SK-N-SH (cell line): ENCODE results near the gene PAPLN. TPM values are rescaled to one million over a fixed set of nuclear protein-coding genes. Genes with fewer than 3 reads are reported as not detected.

Source experiments
- CTCF ChIA-PET: fragments of 300-600, 350-600 bp; formaldehyde crosslinking; extraction: SDS; loops from one replicate; lab custom pipeline; 2021; lab: Yijun Ruan, JAX
- POLR2A ChIA-PET: fragments of 350-600 bp; sonication (Branson Sonifier 250); formaldehyde crosslinking; extraction: SDS; loops from one replicate; lab custom pipeline; 2020; ENCODE audit warnings: antibody characterized with exemption, inconsistent platforms; lab: Yijun Ruan, JAX
- DNase-seq: peaks from one replicate; pipeline ENCODE4 v3.0.0; 2012
- H2AFZ ChIP-seq: fragments of 200-600 bp; sonication (generic); 2 replicates; pipeline ENCODE4 v1.8.1; 2016; ENCODE audit warnings: antibody characterized with exemption, mild to moderate bottlenecking, low read depth
- H3F3A ChIP-seq: fragments of 200-600 bp; sonication (generic); replicated peaks from 2 replicates; pipeline ENCODE3; 2016; ENCODE audit warnings: antibody characterized with exemption, mild to moderate bottlenecking; ENCODE audit not compliant: insufficient read depth
- H3K27ac ChIP-seq, 2 experiments: fragments of 200-500 bp in 1 of 2; fragments of 200-600 bp in 1 of 2; sonication (Bioruptor generic) in 1 of 2; sonication (generic), shearing (Covaris generic) in 1 of 2; 2 replicates each; pipeline versions ENCODE4 v1.5.1 to v1.6.1; 2014 to 2016; ENCODE audit warnings: low read depth in 2 of 2, inconsistent platforms in 1 of 2, low read length in 1 of 2, mild to moderate bottlenecking in 1 of 2, mixed read lengths in 1 of 2
- H3K27me3 ChIP-seq: fragments of 200-600 bp; sonication (generic), shearing (Covaris generic); 2 replicates; pipeline ENCODE4 v1.6.1; 2016; ENCODE audit warnings: mixed run types; ENCODE audit not compliant: insufficient read depth
- H3K36me3 ChIP-seq, 2 experiments: fragments of 200-500 bp in 1 of 2; fragments of 200-600 bp in 1 of 2; sonication (Bioruptor generic) in 1 of 2; sonication (generic) in 1 of 2; replicated peaks in 1 of 2; 2 replicates each; pipeline versions ENCODE3 to v1.5.1; 2014 to 2016; ENCODE audit warnings: low read length in 1 of 2, mild to moderate bottlenecking in 1 of 2; ENCODE audit not compliant: insufficient read depth in 2 of 2, control insufficient read depth in 1 of 2
- H3K4me1 ChIP-seq, 2 experiments: fragments of 200-500 bp in 1 of 2; fragments of 200-600 bp in 1 of 2; sonication (Bioruptor generic) in 1 of 2; sonication (generic), shearing (Covaris generic) in 1 of 2; 2 replicates each; pipeline versions ENCODE4 v1.5.1 to v1.6.1; 2014 to 2016; ENCODE audit warnings: low read depth in 1 of 2, low read length in 1 of 2, mixed run types in 1 of 2; ENCODE audit not compliant: insufficient read depth in 2 of 2, control insufficient read depth in 1 of 2
- H3K4me2 ChIP-seq: fragments of 200-600 bp; sonication (generic), shearing (Covaris generic); 2 replicates; pipeline ENCODE4 v1.6.1; 2017; ENCODE audit warnings: mixed run types
- H3K4me3 ChIP-seq, 2 experiments: fragments of 200-500 bp in 1 of 2; fragments of 200-600 bp in 1 of 2; sonication (Bioruptor generic) in 1 of 2; sonication (generic), shearing (Covaris generic) in 1 of 2; 2 replicates each; pipeline versions ENCODE4 v1.5.1 to v1.8.1; 2014 to 2016; ENCODE audit warnings: low read depth in 2 of 2, inconsistent platforms in 1 of 2, low read length in 1 of 2, mild to moderate bottlenecking in 1 of 2, mixed read lengths in 1 of 2, moderate library complexity in 1 of 2
- H3K79me2 ChIP-seq: fragments of 200-600 bp; sonication (generic); 2 replicates; pipeline ENCODE4 v1.8.1; 2017; ENCODE audit warnings: mild to moderate bottlenecking; ENCODE audit not compliant: insufficient read depth
- H3K9ac ChIP-seq: fragments of 200-600 bp; sonication (generic); 2 replicates; pipeline ENCODE4 v1.6.1; 2017; ENCODE audit warnings: mixed run types
- H3K9me2 ChIP-seq: fragments of 200-600 bp; sonication (generic); 2 replicates; pipeline ENCODE4 v1.6.1; 2017; ENCODE audit warnings: mixed run types
- H3K9me3 ChIP-seq: fragments of 200-600 bp; sonication (generic); 2 replicates; pipeline ENCODE4 v1.6.1; 2017; ENCODE audit warnings: mixed run types, mild to moderate bottlenecking, moderate library complexity
- H4K20me1 ChIP-seq: fragments of 200-600 bp; sonication (generic); 2 replicates; pipeline ENCODE4 v1.6.1; 2017; ENCODE audit warnings: mild to moderate bottlenecking, mixed run types; ENCODE audit not compliant: insufficient read depth
- CHD2 ChIP-seq: fragments of 150-350 bp; IDR thresholded peaks from 2 replicates; pipeline ENCODE4 v1.6.1; 2018; ENCODE audit warnings: low read length; ENCODE audit not compliant: partially characterized antibody
- ELF1 ChIP-seq: IDR thresholded peaks from 2 replicates; pipeline ENCODE4 v1.4.0; 2012
- EZH2phosphoT487 ChIP-seq: fragments of 200-600 bp; sonication (generic); IDR thresholded peaks from 2 replicates; pipeline ENCODE4 v1.6.1; 2017; ENCODE audit warnings: low read depth, mixed run types, mild to moderate bottlenecking, antibody characterized with exemption, moderate library complexity, borderline replicate concordance
- FOSL2 ChIP-seq: IDR thresholded peaks from 2 replicates; pipeline ENCODE4 v1.4.0; 2012; ENCODE audit warnings: low read depth, mild to moderate bottlenecking, moderate library complexity, borderline replicate concordance
- FOXM1 ChIP-seq: IDR thresholded peaks from 2 replicates; pipeline ENCODE4 v1.4.0; 2012; ENCODE audit warnings: low read depth, mild to moderate bottlenecking
- GATA2 ChIP-seq: sonication (generic); formaldehyde crosslinking; IDR thresholded peaks from 2 replicates; pipeline ENCODE4 v1.5.0; 2020; ENCODE audit warnings: mild to moderate bottlenecking, missing genetic modification reagents
- MXI1 ChIP-seq: IDR thresholded peaks from 2 replicates; pipeline ENCODE4 v1.6.1; 2012; ENCODE audit warnings: mild to moderate bottlenecking, low read depth, low read length, improper control_type of control experiment
- NRF1 ChIP-seq: IDR thresholded peaks from 2 replicates; pipeline ENCODE4 v1.6.1; 2012; ENCODE audit warnings: low read depth, mild to moderate bottlenecking, low read length
- POLR2AphosphoS5 ChIP-seq: IDR thresholded peaks from 2 replicates; pipeline ENCODE4 v1.6.1; 2012; ENCODE audit warnings: low read depth, low read length
- RCOR1 ChIP-seq: fragments of 150-350 bp; IDR thresholded peaks from 2 replicates; pipeline ENCODE4 v1.6.1; 2017; ENCODE audit warnings: antibody characterized with exemption, low read length
- RXRA ChIP-seq: IDR thresholded peaks from 2 replicates; pipeline ENCODE4 v1.4.0; 2012; ENCODE audit warnings: low read depth, mild to moderate bottlenecking, borderline replicate concordance
- SIN3A ChIP-seq: IDR thresholded peaks from 2 replicates; pipeline ENCODE4 v1.6.1; 2012; ENCODE audit warnings: low read depth, mild to moderate bottlenecking, low read length, moderate library complexity, borderline replicate concordance
- TAF1 ChIP-seq: IDR thresholded peaks from 2 replicates; pipeline ENCODE4 v1.6.1; 2012; ENCODE audit warnings: low read depth, mild to moderate bottlenecking, low read length, moderate library complexity, borderline replicate concordance
- TCF12 ChIP-seq: IDR thresholded peaks from 2 replicates; pipeline ENCODE4 v1.4.0; 2012
- WGBS: methylation state at CpG from one replicate; pipeline ENCODE4 v1.1.6; 2017; ENCODE audit warnings: low lambda C conversion rate; 5-methylcytosine and 5-hydroxymethylcytosine counted together
- polyA plus RNA-seq, 3 experiments: library from polyadenylated mRNA; depleted of rRNA; stranded (reverse); fragments of >200 nt; gene quantifications; 2 replicates each; pipeline ENCODE4 v1.2.3, GENCODE V29; 2012
- TF ChIP-seq, protein P1 (sequence below): fragments of 150-350 bp; IDR thresholded peaks from 2 replicates; pipeline ENCODE4 v1.6.1; 2017; ENCODE audit warnings: antibody characterized with exemption, low read length, low read depth, borderline replicate concordance
- TF ChIP-seq, protein P2 (sequence below): fragments of 150-350 bp; IDR thresholded peaks from 2 replicates; pipeline ENCODE4 v1.6.1; 2016; ENCODE audit warnings: mild to moderate bottlenecking, low read depth, low read length
- TF ChIP-seq, protein P3 (sequence below): IDR thresholded peaks from 2 replicates; pipeline ENCODE4 v1.4.0; 2012; ENCODE audit warnings: low read depth
- TF ChIP-seq, protein P4 (sequence below): IDR thresholded peaks from 2 replicates; pipeline ENCODE4; 2012

PAPLN gene
- polyA plus RNA-seq, 1 of the 3 experiments (the other 2 are of a cell fraction), result 0.13 TPM

DNA sequence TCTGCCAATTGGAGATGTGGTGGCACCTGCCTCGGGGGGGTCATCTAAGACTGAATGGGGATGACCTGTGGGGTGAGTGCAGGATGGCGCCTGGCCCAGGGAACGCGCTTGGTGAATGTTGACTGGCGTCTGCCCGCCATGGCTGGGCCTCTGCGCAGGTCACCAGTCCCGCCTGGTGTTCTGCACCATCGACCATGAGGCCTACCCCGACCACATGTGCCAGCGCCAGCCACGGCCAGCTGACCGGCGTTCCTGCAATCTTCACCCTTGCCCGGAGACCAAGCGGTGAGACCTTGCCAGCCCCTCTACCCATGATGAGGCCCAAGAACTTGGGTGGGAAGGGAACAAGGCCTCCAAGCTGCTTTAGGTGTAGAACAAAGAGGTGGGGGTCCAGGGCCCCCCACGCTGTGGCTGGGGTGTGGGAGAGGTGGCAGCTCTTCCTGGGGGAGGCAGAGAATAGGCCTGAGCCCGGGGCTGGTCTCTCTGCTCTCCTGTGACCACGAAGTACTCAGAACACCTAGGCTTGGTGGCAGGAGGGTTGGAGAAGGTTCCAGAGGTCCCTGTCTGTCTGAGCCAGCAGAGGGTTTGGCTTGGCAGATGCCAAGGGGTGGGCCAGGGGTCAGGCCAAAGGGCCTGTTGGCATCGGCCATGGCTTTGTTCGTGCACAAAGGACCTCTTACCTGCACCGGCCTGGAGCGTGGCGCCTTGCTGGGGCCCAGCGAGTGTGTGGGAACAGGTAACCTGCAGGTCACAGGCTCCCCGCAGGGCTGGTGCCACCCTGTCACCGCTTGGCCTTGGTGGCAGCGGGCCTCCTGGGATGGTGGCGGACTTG is 15.4 kb downstream of the PAPLN start:
- TF ChIP-seq GATA2 (CRISPR knock-in tag) (no peak), RCOR1 (no peak), MXI1 (no peak), TCF12 (no peak), CHD2 (no peak), SIN3A (no peak), FOXM1 (no peak), TAF1 (no peak), FOSL2 (no peak), EZH2phosphoT487 (no peak), POLR2AphosphoS5 (no peak), RXRA (no peak), NRF1 (no peak), ELF1 (no peak)
- TF ChIP-seq, protein P1, sequence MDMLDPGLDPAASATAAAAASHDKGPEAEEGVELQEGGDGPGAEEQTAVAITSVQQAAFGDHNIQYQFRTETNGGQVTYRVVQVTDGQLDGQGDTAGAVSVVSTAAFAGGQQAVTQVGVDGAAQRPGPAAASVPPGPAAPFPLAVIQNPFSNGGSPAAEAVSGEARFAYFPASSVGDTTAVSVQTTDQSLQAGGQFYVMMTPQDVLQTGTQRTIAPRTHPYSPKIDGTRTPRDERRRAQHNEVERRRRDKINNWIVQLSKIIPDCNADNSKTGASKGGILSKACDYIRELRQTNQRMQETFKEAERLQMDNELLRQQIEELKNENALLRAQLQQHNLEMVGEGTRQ, result no peak
- TF ChIP-seq, protein P2, sequence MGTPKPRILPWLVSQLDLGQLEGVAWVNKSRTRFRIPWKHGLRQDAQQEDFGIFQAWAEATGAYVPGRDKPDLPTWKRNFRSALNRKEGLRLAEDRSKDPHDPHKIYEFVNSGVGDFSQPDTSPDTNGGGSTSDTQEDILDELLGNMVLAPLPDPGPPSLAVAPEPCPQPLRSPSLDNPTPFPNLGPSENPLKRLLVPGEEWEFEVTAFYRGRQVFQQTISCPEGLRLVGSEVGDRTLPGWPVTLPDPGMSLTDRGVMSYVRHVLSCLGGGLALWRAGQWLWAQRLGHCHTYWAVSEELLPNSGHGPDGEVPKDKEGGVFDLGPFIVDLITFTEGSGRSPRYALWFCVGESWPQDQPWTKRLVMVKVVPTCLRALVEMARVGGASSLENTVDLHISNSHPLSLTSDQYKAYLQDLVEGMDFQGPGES, result no peak
- TF ChIP-seq, protein P3, sequence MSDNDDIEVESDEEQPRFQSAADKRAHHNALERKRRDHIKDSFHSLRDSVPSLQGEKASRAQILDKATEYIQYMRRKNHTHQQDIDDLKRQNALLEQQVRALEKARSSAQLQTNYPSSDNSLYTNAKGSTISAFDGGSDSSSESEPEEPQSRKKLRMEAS, result no peak
- TF ChIP-seq, protein P4, sequence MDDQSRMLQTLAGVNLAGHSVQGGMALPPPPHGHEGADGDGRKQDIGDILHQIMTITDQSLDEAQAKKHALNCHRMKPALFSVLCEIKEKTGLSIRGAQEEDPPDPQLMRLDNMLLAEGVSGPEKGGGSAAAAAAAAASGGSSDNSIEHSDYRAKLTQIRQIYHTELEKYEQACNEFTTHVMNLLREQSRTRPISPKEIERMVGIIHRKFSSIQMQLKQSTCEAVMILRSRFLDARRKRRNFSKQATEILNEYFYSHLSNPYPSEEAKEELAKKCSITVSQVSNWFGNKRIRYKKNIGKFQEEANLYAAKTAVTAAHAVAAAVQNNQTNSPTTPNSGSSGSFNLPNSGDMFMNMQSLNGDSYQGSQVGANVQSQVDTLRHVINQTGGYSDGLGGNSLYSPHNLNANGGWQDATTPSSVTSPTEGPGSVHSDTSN, result no peak

More for the DNA sequence above, 15.4 kb downstream of the PAPLN start:
- Histone ChIP-seq H3K9me2 (no peaks in the 10 kb centered on the region), H3K9ac (no peak overlapping the region), H3K79me2 (no peaks in the 10 kb centered on the region), H3K4me2 (no peak overlapping the region), H4K20me1 (no peaks in the 10 kb centered on the region), H3K9me3 (no peaks in the 10 kb centered on the region), H3K27me3 (no peaks in the 10 kb centered on the region), H2AFZ (no peak overlapping the region), H3F3A (no peaks in the 10 kb centered on the region), H3K27ac (no peak overlapping the region), H3K36me3 (no peaks in the 10 kb centered on the region), H3K4me1 (no peaks in the 10 kb centered on the region), H3K4me3 (no peak overlapping the region)
- DNase-seq, result no peak
- WGBS, result 68% methylated on average over 10 of the region's 29 CpGs
- POLR2A ChIA-PET, result no interaction called here
- CTCF ChIA-PET, result no interaction called here
